GM19467 (cell line): ENCODE results near the gene KRTAP5-4.

Experiments
- ATAC-seq: cut with Tn5 transposase; IDR thresholded peaks from one replicate; pipeline ENCODE4 v1.9.1; 2021; ENCODE audit warnings: mild to moderate bottlenecking, moderate library complexity; ENCODE audit not compliant: unreplicated experiment

The KRTAP5-4 gene

DNA sequence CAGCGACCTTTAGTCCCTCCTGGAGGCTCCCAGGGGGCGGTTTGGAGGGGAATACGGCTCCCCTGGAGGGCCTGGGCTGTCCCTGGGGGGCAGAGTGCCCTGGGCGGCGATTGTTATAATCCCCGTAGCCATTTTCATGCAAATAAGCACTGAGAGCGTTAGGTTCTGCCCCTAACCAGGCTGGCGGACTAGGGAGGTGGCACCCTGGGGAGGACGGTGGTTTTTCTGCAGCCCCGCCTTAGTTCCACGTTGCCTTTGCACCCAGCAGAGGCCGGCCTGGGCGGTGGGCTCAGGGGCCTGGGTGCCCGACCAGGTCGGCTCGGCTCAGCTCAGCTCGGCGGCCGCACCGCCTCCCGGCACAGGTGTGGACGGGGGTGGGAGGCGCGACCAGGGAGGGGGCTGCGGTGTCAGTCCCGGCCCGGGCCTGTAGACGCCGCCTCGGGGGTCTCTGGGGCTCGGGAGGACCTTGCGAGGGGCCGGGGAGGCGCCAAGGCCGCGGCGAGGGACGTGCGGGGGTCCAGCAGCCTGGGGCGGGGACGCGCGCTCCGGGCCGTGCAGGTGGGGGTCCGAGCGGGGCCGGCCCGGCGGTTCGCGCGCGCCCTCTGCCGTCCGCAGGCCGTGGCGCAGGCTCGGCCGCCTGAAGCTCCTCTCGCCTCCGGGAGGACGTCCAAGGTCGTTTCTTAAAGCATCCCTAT, 47.6 kb downstream of the KRTAP5-4 start:
- no peak for ATAC-seq

DNA sequence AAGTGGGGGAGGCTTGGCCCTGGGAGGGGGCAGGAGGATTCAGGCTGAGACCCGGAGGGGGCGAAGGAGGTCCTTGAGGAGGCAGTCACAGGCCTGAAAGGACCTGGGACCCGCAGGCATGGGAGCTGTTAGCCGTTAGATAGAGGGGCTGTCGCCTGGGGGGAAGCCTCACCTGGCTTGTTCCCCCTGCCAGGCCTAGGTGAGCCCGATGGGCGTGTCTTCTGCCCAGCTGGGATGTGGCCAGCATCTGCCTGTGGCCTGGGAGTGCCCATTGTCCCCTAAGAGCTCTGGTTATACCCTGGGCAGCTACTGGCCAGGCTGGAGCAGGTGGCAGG, 48.1 kb downstream of the KRTAP5-4 start:
- no peak for ATAC-seq

DNA sequence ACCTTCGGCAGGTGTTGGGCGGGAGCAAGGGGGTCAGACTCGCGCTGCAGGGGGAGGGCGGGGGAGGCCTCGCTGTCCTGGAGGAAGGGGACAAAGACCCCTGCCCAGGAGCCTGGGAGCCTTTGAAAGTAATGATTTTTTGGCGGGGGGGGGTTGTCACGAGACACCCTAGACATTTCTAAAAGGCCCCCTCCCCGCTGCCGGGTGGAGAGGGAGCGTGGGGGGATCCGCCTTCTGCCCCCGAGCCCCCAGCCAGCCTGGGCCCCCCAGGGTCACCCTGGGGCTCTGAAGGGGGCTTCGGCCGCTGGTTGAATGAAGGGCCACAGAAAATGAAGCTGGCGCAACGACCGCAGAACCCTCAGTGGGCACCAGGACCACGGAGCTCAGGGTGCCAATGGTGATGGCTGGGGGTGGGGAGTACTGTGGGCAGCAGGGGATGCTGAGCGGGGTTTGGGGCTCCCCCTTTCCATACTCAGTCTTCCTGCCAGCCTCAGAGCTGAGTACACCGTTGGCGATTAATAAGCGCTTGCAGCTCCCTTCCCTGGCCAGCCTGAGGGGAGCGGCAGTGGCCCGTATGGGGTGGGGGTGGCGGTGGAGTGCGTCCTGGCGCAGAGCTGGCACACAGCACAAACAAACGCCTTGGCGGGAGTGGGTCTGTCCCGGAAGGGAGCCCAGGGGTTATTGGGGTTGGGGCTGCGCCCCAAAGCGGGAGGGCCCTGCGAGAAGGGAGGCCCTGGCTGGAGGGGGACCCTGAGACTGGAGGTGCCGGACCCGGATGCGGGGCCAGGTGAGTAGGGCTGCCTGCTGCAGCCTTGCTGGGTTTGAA, 48.6 kb downstream of the KRTAP5-4 start:
- no peak for ATAC-seq

DNA sequence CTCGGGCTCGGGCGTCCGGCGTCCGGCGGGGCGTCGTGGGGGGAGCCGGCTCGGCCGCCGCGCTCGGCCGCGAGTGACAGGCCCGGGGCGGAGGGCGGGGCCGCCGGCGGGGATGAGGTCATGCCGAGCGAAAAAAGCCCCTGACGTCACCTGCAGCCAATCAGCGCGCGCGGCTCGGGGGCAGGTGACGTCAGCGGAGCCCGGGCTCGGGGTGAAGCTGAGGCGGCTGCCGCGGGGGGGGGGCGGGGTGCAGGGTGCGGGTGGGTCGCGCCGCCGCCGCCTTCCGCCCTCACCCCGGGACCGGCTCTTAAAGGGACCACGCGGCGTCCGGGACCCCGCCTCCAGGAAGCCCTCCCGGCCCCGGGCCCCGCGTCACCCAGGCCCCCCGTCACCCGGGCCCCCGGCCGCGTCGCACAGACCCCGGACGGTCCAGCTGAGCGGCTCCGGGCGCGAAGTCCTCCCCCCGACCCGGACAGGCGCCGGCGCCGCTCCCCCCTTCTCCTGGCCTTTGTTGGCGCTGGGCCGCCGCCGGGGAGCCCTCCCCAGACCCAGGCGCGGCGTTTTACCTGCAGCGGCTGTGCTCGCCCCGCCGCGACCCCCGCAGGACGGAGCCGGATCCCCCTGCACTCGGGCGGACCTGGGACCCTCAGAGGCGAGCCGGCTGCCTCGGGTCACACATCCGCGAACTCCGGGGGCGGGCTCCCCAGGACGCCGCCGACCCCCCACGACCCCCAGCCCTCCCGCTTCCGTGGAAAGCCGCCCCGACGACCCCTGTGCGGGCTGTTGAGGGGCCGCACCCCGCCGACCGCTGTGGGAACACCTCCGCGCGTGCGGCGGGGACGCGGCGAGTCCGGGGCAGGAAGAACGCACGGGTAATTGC, 49.5 kb downstream of the KRTAP5-4 start, which contains the start of gene DUSP8:
Gene DUSP8 (minus strand): TSS at position 75 of the 880 bp plus-strand sequence. CDS start 6,445 bp downstream, outside the sequence.
- no peak for ATAC-seq

DNA sequence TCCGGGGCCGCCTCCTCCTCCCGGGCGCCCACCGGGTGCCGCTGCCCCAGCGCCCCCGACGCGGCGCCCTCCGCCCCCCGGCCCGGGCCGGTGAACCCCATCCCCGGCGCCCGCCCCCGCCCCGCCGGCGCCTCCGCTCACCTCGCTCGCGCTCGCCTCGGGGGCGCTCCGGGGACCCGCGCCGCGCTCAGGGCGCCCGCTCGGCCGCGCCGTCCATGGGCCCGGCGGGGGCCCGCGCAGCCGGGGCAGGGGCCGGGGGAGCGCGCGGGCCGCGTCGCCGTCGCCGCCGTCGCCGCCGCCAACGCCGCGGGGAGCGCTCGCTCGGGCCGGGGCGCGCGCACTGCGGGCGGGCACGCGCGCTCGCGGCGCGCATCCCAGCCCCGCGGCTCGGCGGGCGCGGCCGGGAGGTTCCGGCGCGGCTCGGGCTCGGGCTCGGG, 50.2 kb downstream of the KRTAP5-4 start:
- ATAC-seq = no peak
